K562 (cell line): Measurements from ENCODE around the gene AHI1. TPM values are rescaled to one million over a fixed set of nuclear protein-coding genes. Genes with fewer than 3 reads are reported as not detected.

ENCODE experiments used
- ATAC-seq: fragments of 200-7000 bp; cut with Tn5 transposase; 3 replicates; pipeline ENCODE4 v1.9.1; 2020; ENCODE audit warnings: moderate library complexity
- BruUV-seq: library from RNA; stranded (reverse); fragments of 400-500 nt; replicated peaks from 2 replicates; lab custom pipeline; 2021; lab: Mats Ljungman, UMichigan
- CTCF ChIA-PET: fragments of 300-600 bp; formaldehyde crosslinking; extraction: SDS; loops from one replicate; lab custom pipeline; 2021; ENCODE audit warnings: low intra/inter-chr PET ratio; lab: Yijun Ruan, JAX
- POLR2A ChIA-PET: fragments of 300-600, 350-650 bp; sonication (Branson Sonifier 250); formaldehyde crosslinking; extraction: SDS; loops from one replicate; lab custom pipeline; 2021; ENCODE audit warnings: antibody characterized with exemption, inconsistent platforms; lab: Yijun Ruan, JAX
- DNase-seq, 4 experiments: peaks; one replicate each; pipeline versions ENCODE4 v3.0.0 to v3.0.0-alpha.2; 2011 to 2018; ENCODE audit warnings: low spot score in 3 of 4, mixed read lengths in 3 of 4; ENCODE audit errors: extremely low read depth in 1 of 4
- FAIRE-seq: peaks from 2 replicates; lab custom pipeline; 2011; peaks lifted over from hg19 to GRCh38; lab: Jason Lieb, UNC
- H2AFZ ChIP-seq: 2 replicates; pipeline ENCODE4 v1.6.0; 2011; ENCODE audit warnings: low read depth, low read length, control low read depth, inconsistent platforms
- H3K27ac ChIP-seq: fragments of 200-600 bp; 3 replicates; pipeline ENCODE4 v1.8.0; 2011; ENCODE audit warnings: low read depth, mild to moderate bottlenecking, control low read depth, inconsistent platforms, low read length, moderate library complexity, mixed read lengths; ENCODE audit errors: extremely low read depth
- H3K27me3 ChIP-seq, 2 experiments: fragments of 300-600 bp in 1 of 2; 2 replicates in 1 of 2; 3 replicates in 1 of 2; pipeline versions ENCODE4 v1.6.0 to v1.8.0; 2011; ENCODE audit warnings: inconsistent platforms in 2 of 2, low read length in 2 of 2, mild to moderate bottlenecking in 1 of 2, mixed read lengths in 1 of 2, moderate library complexity in 1 of 2; ENCODE audit not compliant: control insufficient read depth in 2 of 2, insufficient read depth in 2 of 2
- H3K36me3 ChIP-seq: fragments of 300-600 bp; 3 replicates; pipeline ENCODE4 v1.8.0; 2011; ENCODE audit warnings: mild to moderate bottlenecking, low read length, inconsistent platforms; ENCODE audit not compliant: control insufficient read depth, insufficient read depth
- H3K4me1 ChIP-seq, 2 experiments: fragments of 200-600 bp in 1 of 2; replicated peaks in 1 of 2; 2 replicates in 1 of 2; 3 replicates in 1 of 2; pipeline versions ENCODE4 v1.5.1 to v1.8.0; 2011; ENCODE audit warnings: inconsistent platforms in 2 of 2, low read length in 2 of 2, mild to moderate bottlenecking in 1 of 2, mixed read lengths in 1 of 2, moderate library complexity in 1 of 2; ENCODE audit not compliant: control insufficient read depth in 2 of 2, insufficient read depth in 2 of 2
- H3K4me2 ChIP-seq: 2 replicates; pipeline ENCODE4 v1.6.1; 2011; ENCODE audit warnings: low read length, control low read depth, inconsistent platforms, mixed read lengths; ENCODE audit not compliant: insufficient read depth
- H3K4me3 ChIP-seq: fragments of 200-600 bp; sonication (generic), shearing (Covaris generic); 2 replicates; pipeline ENCODE4 v1.5.1; 2016; ENCODE audit warnings: control low read depth, inconsistent platforms
- H3K79me2 ChIP-seq: fragments of 200-600 bp; 3 replicates; pipeline ENCODE4 v1.8.0; 2011; ENCODE audit warnings: low read length, inconsistent platforms; ENCODE audit not compliant: control insufficient read depth, insufficient read depth
- H3K9ac ChIP-seq, 2 experiments: 2 replicates each; pipeline versions ENCODE4 v1.6.0 to v1.6.1; 2011; ENCODE audit warnings: low read depth in 2 of 2, low read length in 2 of 2, control low read depth in 1 of 2, inconsistent platforms in 1 of 2, mild to moderate bottlenecking in 1 of 2, mixed read lengths in 1 of 2; ENCODE audit not compliant: insufficient read depth in 1 of 2
- H3K9me1 ChIP-seq: one replicate; pipeline ENCODE4 v1.6.0; 2011; ENCODE audit warnings: inconsistent platforms, mild to moderate bottlenecking, low read length, moderate library complexity; ENCODE audit not compliant: control insufficient read depth, insufficient read depth
- H3K9me3 ChIP-seq: replicated peaks from 2 replicates; pipeline ENCODE4 v1.5.1; 2011; ENCODE audit warnings: low read depth, low read length, inconsistent platforms; ENCODE audit not compliant: control insufficient read depth, insufficient read depth
- H4K20me1 ChIP-seq: replicated peaks from 2 replicates; pipeline ENCODE4 v1.6.1; 2011; ENCODE audit warnings: low read length, inconsistent platforms, mixed read lengths; ENCODE audit not compliant: control insufficient read depth, insufficient read depth
- CBFA2T2 ChIP-seq: fragments of 450-650 bp; conservative IDR thresholded peaks from 2 replicates; pipeline ENCODE4 v1.6.1; 2017; ENCODE audit warnings: mild to moderate bottlenecking
- EP400 ChIP-seq: fragments of 450-650 bp; IDR thresholded peaks from 2 replicates; pipeline ENCODE4 v1.6.1; 2017; ENCODE audit warnings: antibody characterized with exemption, mild to moderate bottlenecking, moderate library complexity
- OTX1 ChIP-seq: fragments of 450-650 bp; formaldehyde crosslinking; IDR thresholded peaks from 2 replicates; pipeline ENCODE4 v1.4.0; 2022; ENCODE audit warnings: mild to moderate bottlenecking
- PURB ChIP-seq: sonication (generic); formaldehyde crosslinking; IDR thresholded peaks from 2 replicates; pipeline ENCODE4 v1.9.0; 2021; ENCODE audit warnings: low read depth, mild to moderate bottlenecking, missing genetic modification reagents
- SAFB ChIP-seq: fragments of 200-400 bp; formaldehyde crosslinking; IDR thresholded peaks from 2 replicates; pipeline ENCODE4 v1.6.1; 2017; ENCODE audit warnings: low read depth, low read length, borderline replicate concordance
- ZNF316 ChIP-seq: fragments of 450-650 bp; IDR thresholded peaks from 2 replicates; pipeline ENCODE4 v1.6.1; 2016
- WGBS: fragments of 100-300 bp; shearing (Covaris generic); methylation state at CpG from one replicate; pipeline ENCODE4 v1.1.6; 2016; ENCODE audit warnings: low coverage, mixed read lengths; ENCODE audit not compliant: insufficient coverage; ENCODE audit errors: missing lambda C conversion rate; 5-methylcytosine and 5-hydroxymethylcytosine counted together
- in situ Hi-C: fragments of 300-500 bp; cut with MboI; formaldehyde crosslinking; loops from 4 replicates; pipeline ENCODE4 v1.15.0; 2018; ENCODE audit warnings: inconsistent platforms, mixed read lengths
- intact Hi-C: fragments of 100-400 bp; cut with micrococcal nuclease; formaldehyde crosslinking; loops from 2 replicates; pipeline ENCODE4 v1.14.2; 2022
- polyA plus RNA-seq, 8 experiments: library from polyadenylated mRNA; depleted of rRNA in 4 of 8; stranded (reverse) in 5 of 8; unstranded in 3 of 8; fragments of >200 nt; fragmentation: Nextera tagmentation in 2 of 8; fragmentation: Illumina TruSeq in 1 of 8; extraction: Ambion mirVana in 2 of 8; extraction: Trizol in 1 of 8; gene quantifications; 2 replicates each; pipeline versions ENCODE4 v1.2.1 to v1.2.3, GENCODE V29; 2011 to 2014; ENCODE audit warnings: inconsistent platforms in 1 of 8, missing spikeins in 1 of 8
- total RNA-seq, 7 experiments: library from RNA; depleted of rRNA in 6 of 7; stranded (reverse); fragments of >200 nt in 6 of 7; fragmentation: Illumina TruSeq in 2 of 7; extraction: Trizol in 2 of 7; gene quantifications; 2 replicates each; pipeline versions ENCODE4 v1.2.1 to v1.2.3, GENCODE V29; 2011 to 2021; ENCODE audit warnings: low replicate concordance in 1 of 7

The AHI1 gene
- total and polyA plus RNA-seq, 9 of the 15 experiments (the other 6 are each of a cell fraction or from before 2014, with no cell fraction given): 24.7 to 54.9 (median 32.2) TPM

DNA sequence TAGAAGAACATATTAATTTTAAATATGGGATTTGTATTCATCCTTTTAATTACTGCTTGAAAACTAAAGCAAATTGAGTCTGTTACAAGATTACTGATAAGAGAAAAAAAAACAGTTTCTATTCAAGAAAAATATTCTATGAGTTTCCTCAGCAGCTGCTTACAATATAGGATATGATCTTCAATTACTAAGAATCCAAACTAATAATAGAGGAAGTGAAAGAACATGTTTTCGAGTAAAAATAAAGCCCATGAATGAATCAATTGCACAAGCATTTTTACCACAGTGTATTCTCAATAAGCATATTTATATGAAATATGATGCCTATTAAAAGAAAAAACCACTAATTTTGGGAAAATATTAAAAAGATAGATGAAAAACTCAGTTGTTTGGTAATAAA lies 63.4 kb downstream of the AHI1 start:
- TF ChIP-seq SAFB (no peak), EP400 (peak; percentile 11; the same call in 1 of the 2 replicates)
- ChIA-PET CTCF (interaction anchor here (0.5 kb wide), 1 partner anchor 13 kb away, joined by 3 read pairs; no protein-coding TSS in a partner anchor), POLR2A (interaction anchor here (0.6 kb wide), 1 partner anchor 155 kb away, joined by 3 read pairs; no protein-coding TSS in a partner anchor)
- peaks cover 49% of the 10 kb centered on the region for H3K36me3 ChIP-seq
- intact Hi-C loops: loop anchor here (10.0 kb wide), 2 partner anchors 789 to 1259 kb away; no protein-coding TSS in a partner anchor
- in situ Hi-C loops: loop anchor here (25.0 kb wide), 1 partner anchor 1272 kb away; no protein-coding TSS in a partner anchor
- no peak for FAIRE-seq
- H3K4me1 ChIP-seq: peaks cover 0 to 2% of the 10 kb centered on the region in 2 experiments; a peak in 3 of 5 replicates
- no peak overlapping the region for H3K27ac ChIP-seq
- no TSS peak for BruUV-seq
- no peaks in the 10 kb centered on the region for H3K9me3 ChIP-seq
- no peak overlapping the region for H3K4me3 ChIP-seq
- H3K9me1 ChIP-seq: no peaks in the 10 kb centered on the region
- no peak overlapping the region for H3K9ac ChIP-seq
- H4K20me1 ChIP-seq: no peaks in the 10 kb centered on the region
- H3K27me3 ChIP-seq: no peaks in the 10 kb centered on the region
- 90% methylated on average over 1 of the region's 1 CpG for WGBS
- H2AFZ ChIP-seq: no peak overlapping the region
- no peak for DNase-seq
- no peaks in the 10 kb centered on the region for H3K79me2 ChIP-seq
- H3K4me2 ChIP-seq: no peak overlapping the region
- ATAC-seq: no peak

DNA sequence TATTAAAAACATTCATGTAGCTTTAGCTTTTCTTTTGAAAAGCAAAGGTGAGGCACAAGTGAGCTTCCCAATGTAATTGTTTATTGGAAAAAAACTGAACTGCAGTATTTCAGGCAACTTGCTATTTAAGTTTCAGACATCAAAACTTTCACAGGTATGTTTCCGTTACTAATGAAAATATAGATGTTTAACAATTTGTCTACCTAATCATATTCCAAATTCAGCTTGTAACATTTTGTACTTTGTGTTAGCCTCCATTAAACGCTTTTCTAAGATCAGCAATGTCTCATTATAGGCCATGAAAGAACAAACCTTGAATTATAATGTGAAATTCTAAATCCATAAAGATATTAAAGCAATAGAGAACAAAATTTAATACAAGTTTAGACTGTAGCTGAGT lies 69.5 kb downstream of the AHI1 start:
- Histone ChIP-seq H3K9me3 (no peaks in the 10 kb centered on the region), H3K9me1 (no peaks in the 10 kb centered on the region), H3K27me3 (no peaks in the 10 kb centered on the region), H3K36me3 (peaks cover 43% of the 10 kb centered on the region; the same call in 2 of the 3 replicates), H4K20me1 (no peaks in the 10 kb centered on the region), H3K79me2 (no peaks in the 10 kb centered on the region; the same call in 2 of the 3 replicates), H3K4me2 (no peak overlapping the region), H3K4me3 (no peak overlapping the region), H3K9ac (no peak overlapping the region), H3K4me1 (peaks cover 0 to 21% of the 10 kb centered on the region in 2 experiments; a peak in 2 of 5 replicates), H2AFZ (no peak overlapping the region), H3K27ac (no peak overlapping the region)
- 100% methylated on average over 2 of the region's 2 CpGs for WGBS
- no peak for FAIRE-seq
- no peak for ATAC-seq
- TF ChIP-seq PURB (CRISPR knock-in tag): no peak
- no peak for TF ChIP-seq CBFA2T2
- TF ChIP-seq OTX1 (CRISPR knock-in tag): no peak
- TF ChIP-seq ZNF316: peak; percentile 44; the same call in 1 of the 2 replicates
- ChIA-PET CTCF (interaction anchor here (0.6 kb wide), 1 partner anchor 34 kb away, joined by 4 read pairs; no protein-coding TSS in a partner anchor), POLR2A (interaction anchor here (0.7 to 1.9 kb wide), 3 partner anchors 9 to 32 kb away, joined by 3 to 5 read pairs (median 4); no protein-coding TSS in a partner anchor)
- DNase-seq: no peak
- BruUV-seq: no TSS peak
- in situ Hi-C loops (loop anchor here (10.0 to 25.0 kb wide), 3 partner anchors 213 to 1266 kb away; partner anchors contain the start of gene MYB), intact Hi-C loops (no loop called here)
